Prostate gland (tissue), 2 donors: ENCODE data around the gene SEC23A. TPM values are rescaled to one million over a fixed set of nuclear protein-coding genes. Genes with fewer than 3 reads are reported as not detected.

ENCODE experiments used
- DNase-seq: peaks from one replicate; pipeline ENCODE4 v3.0.0-alpha.2; 2019; ENCODE audit warnings: low spot score
- H3K27ac ChIP-seq, 2 donors: fragments of 200-600 bp; sonication (generic); 2 replicates each; pipeline ENCODE4 v1.5.1; 2017 to 2019
- H3K27me3 ChIP-seq: fragments of 200-600 bp; sonication (generic); replicated peaks from 2 replicates; pipeline ENCODE4 v1.5.1; 2019; ENCODE audit not compliant: insufficient read depth
- H3K36me3 ChIP-seq, 2 donors: fragments of 200-600 bp; sonication (generic); 1 replicate in 1 of 2; 2 replicates in 1 of 2; pipeline versions ENCODE4 v1.5.1 to v1.8.1; 2017 to 2019
- H3K4me1 ChIP-seq: fragments of 200-600 bp; sonication (generic); replicated peaks from 2 replicates; pipeline ENCODE4 v1.5.1; 2019
- H3K4me3 ChIP-seq, 2 donors: fragments of 200-600 bp; sonication (generic); 2 replicates each; pipeline ENCODE4 v1.5.1; 2017 to 2019
- H3K9me3 ChIP-seq: fragments of 200-600 bp; sonication (generic); 2 replicates; pipeline ENCODE4 v1.5.1; 2017
- POLR2A ChIP-seq: fragments of 450-650 bp; IDR thresholded peaks from one replicate; pipeline ENCODE4 v1.6.1; 2016; ENCODE audit warnings: antibody characterized with exemption, mild to moderate bottlenecking
- POLR2AphosphoS5 ChIP-seq: sonication (generic); formaldehyde crosslinking; IDR thresholded peaks from one replicate; pipeline ENCODE4 v1.6.1; 2017; ENCODE audit warnings: antibody characterized with exemption
- WGBS: methylation state at CpG from one replicate; pipeline ENCODE4 v1.1.5; 2018; 5-methylcytosine and 5-hydroxymethylcytosine counted together
- intact Hi-C: fragments of 100-400 bp; cut with DNase I; formaldehyde crosslinking; loops from one replicate; pipeline ENCODE4 v1.14.2; 2022
- total RNA-seq, 2 donors: library from RNA; depleted of rRNA; stranded (reverse); fragments of >200 nt; gene quantifications; one replicate each; pipeline ENCODE4 v1.1.0, GENCODE V29; 2016
- TF ChIP-seq, protein P1 (sequence below), 4 experiments: fragments of 200-600 bp in 2 of 4; fragments of 450-650 bp in 2 of 4; sonication (generic) in 2 of 4; IDR thresholded peaks; 1 replicate in 3 of 4; 2 replicates in 1 of 4; pipeline ENCODE4 v1.5.1; 2016 to 2019; ENCODE audit warnings: antibody characterized with exemption in 4 of 4, mild to moderate bottlenecking in 2 of 4, moderate library complexity in 2 of 4

The SEC23A gene
- total RNA-seq, 2 donors from 2014 or later = 54.7 to 102 TPM

DNA sequence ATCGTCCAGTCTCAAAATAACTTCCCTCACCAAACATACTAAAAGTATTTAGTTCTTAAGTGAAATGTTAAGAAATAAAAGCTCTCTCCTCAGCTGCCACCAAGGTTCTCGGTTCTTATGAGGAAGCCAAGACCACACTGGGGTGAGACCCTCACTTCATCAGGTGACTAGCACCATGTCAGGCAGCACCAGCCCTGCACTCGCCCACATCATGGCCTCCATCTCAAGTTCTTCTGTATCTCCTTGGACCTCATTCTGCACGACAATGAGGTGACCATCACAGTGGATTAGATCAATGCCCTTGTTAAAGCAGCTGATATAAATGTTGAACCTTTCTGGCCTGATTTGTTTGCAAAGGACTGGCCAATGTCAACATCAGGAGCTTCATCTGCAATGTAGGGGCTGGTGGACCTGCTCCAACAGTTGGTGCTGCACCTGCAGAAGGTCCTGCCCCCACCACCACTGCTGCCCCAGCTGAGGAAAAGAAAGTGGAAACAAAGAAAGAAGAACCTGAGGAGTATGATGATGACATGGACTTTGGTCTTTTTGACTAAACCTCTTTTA, 12.4 kb downstream of the SEC23A start:
- H3K4me1 ChIP-seq = no peaks in the 10 kb centered on the region
- H3K27ac ChIP-seq = no peak overlapping the region
- intact Hi-C loops = no loop called here
- no peaks in the 10 kb centered on the region for H3K9me3 ChIP-seq
- H3K36me3 ChIP-seq = peaks cover 0 to under 1% of the 10 kb centered on the region in 2 donors
- no peak overlapping the region for H3K4me3 ChIP-seq
- H3K27me3 ChIP-seq = no peaks in the 10 kb centered on the region
- TF ChIP-seq, protein P1, sequence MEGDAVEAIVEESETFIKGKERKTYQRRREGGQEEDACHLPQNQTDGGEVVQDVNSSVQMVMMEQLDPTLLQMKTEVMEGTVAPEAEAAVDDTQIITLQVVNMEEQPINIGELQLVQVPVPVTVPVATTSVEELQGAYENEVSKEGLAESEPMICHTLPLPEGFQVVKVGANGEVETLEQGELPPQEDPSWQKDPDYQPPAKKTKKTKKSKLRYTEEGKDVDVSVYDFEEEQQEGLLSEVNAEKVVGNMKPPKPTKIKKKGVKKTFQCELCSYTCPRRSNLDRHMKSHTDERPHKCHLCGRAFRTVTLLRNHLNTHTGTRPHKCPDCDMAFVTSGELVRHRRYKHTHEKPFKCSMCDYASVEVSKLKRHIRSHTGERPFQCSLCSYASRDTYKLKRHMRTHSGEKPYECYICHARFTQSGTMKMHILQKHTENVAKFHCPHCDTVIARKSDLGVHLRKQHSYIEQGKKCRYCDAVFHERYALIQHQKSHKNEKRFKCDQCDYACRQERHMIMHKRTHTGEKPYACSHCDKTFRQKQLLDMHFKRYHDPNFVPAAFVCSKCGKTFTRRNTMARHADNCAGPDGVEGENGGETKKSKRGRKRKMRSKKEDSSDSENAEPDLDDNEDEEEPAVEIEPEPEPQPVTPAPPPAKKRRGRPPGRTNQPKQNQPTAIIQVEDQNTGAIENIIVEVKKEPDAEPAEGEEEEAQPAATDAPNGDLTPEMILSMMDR (IDR thresholded peaks at IDR 0.05) = no peak
- TF ChIP-seq POLR2A = no peak
- TF ChIP-seq POLR2AphosphoS5 = no peak
- DNase-seq = no peak
- WGBS = 90% methylated on average over 4 of the region's 4 CpGs

DNA sequence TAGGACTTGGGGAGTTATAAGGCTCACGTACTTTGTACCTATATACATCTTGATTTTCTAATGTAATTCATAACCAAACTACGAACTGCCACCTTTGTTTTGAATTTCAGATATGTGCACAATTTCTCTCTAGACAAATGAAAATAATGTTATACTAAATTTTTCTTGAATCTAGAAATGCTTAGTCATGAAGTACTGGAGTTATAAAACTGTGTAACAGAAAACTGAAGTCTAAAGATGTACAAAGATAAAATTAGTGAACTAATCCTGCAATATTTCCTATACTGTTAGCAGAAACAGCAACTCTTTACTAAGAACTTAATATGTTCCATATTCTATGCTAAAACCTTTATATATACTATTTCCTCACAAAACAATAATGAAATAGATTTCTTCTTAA, 15.5 kb downstream of the SEC23A start:
- H3K27me3 ChIP-seq = no peaks in the 10 kb centered on the region

DNA sequence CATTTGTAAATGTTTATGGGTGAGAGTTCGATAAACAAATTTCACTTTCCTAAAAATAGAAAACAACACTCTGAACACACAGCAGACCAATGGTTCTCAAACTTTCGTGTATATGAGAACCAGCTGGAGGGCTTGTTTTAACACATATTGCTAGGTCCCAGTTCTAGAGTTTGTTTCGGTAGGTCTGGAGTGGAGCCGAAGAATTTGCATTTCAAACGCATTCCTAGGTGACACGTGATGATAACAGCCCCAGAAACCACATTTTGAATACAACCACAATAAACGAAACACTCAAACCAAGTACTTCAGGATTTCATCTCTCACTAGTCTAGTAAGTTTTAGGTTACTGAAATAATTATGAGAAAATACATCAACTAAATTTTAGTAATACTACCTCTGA, 17.1 kb downstream of the SEC23A start:
- no peaks in the 10 kb centered on the region for H3K27me3 ChIP-seq
- H3K4me3 ChIP-seq = no peak overlapping the region
- H3K4me1 ChIP-seq = no peaks in the 10 kb centered on the region
- intact Hi-C loops = no loop called here
- 91% methylated on average over 7 of the region's 7 CpGs for WGBS
- no peak overlapping the region for H3K27ac ChIP-seq
- no peak for DNase-seq
- peaks cover 4 to 6% of the 10 kb centered on the region in 2 donors for H3K36me3 ChIP-seq
- no peaks in the 10 kb centered on the region for H3K9me3 ChIP-seq
- no peak for TF ChIP-seq POLR2AphosphoS5

More for the DNA sequence above, 15.5 kb downstream of the SEC23A start:
- intact Hi-C loops = no loop called here
- Histone ChIP-seq H3K27ac (no peak overlapping the region), H3K4me1 (no peaks in the 10 kb centered on the region), H3K9me3 (no peaks in the 10 kb centered on the region), H3K36me3 (peaks cover 3 to 4% of the 10 kb centered on the region in 2 donors), H3K4me3 (no peak overlapping the region)
- no peak for DNase-seq
- TF ChIP-seq, protein P1 (IDR thresholded peaks at IDR 0.05) = no peak
- no peak for TF ChIP-seq POLR2AphosphoS5
- TF ChIP-seq POLR2A = no peak
- WGBS = 94% methylated on average over 2 of the region's 2 CpGs

GRCh38 chr14:39083127-39083526, 19.9 kb downstream of the SEC23A start:
- WGBS = 73% methylated on average over 5 of the region's 5 CpGs
- Histone ChIP-seq H3K27ac (no peak overlapping the region), H3K9me3 (no peaks in the 10 kb centered on the region), H3K27me3 (no peaks in the 10 kb centered on the region), H3K4me3 (no peak overlapping the region), H3K36me3 (peaks cover 4 to 6% of the 10 kb centered on the region in 2 donors), H3K4me1 (no peaks in the 10 kb centered on the region)
- intact Hi-C loops = no loop called here
- DNase-seq = no peak
- TF ChIP-seq, protein P1 (IDR thresholded peaks at IDR 0.05) = no peak
- TF ChIP-seq POLR2AphosphoS5 (no peak), POLR2A (no peak)

- no peak for DNase-seq
- no peaks in the 10 kb centered on the region for H3K27me3 ChIP-seq
- WGBS = 92% methylated on average over 1 of the region's 1 CpG
- no peak overlapping the region for H3K4me3 ChIP-seq
- H3K36me3 ChIP-seq = peaks cover 4 to 6% of the 10 kb centered on the region in 2 donors
- no peaks in the 10 kb centered on the region for H3K9me3 ChIP-seq
- H3K4me1 ChIP-seq = no peaks in the 10 kb centered on the region
- H3K27ac ChIP-seq = no peak overlapping the region
- TF ChIP-seq POLR2AphosphoS5 = no peak
- no peak for TF ChIP-seq POLR2A
- TF ChIP-seq, protein P1 (IDR thresholded peaks at IDR 0.05) = no peak
- intact Hi-C loops = no loop called here
These were observed 22.1 kb downstream of the SEC23A start for GRCh38 chr14:39080886-39081285.
